NCI-H524 (cell line): ENCODE results near the gene NPHP4.

Experiments
- DNase-seq, 2 experiments: peaks; one replicate each; lab custom pipeline; 2025; lab: John Stamatoyannopoulos, UW

Gene NPHP4

DNA sequence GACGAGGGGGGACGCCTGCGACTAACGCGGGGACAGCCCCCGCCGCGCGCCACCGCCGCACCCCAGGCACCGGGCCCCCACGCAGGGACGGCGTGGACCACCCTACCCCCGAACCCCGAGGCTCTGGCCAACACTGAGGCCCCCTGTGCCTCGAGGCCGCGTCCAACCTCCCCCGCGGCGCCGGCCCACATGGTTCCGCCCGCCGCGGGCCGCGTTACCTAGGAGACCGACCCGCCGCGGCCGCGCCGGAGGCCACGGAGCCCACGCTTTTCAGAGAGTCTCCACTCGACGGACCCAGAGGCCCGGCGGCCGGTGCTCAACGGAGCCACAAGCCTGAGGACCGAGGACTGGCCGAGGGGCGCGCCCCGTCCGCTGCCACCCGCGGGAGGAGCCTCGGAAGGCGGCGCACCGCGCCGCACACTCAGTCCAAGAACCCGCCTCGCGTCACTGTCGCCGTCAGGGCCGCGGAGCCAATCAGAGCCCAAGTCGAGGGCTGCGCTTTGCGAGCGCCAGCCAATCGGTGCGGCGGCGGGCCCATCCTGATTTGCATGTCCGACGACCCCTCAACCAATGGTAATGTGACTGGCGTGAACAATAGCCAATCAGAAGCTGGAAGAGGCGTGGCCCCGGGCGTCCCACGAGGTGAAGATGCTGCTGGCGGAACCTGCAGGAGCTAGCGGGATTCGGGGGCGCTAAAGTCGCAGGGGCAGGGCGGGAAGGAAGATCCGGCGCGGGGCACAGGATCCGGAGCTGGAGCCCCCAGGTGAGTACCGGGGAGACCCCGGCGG, at the start of gene NPHP4:
Gene NPHP4 (minus strand): TSS at position 400 of the 788 bp plus-strand sequence. CDS start 6,136 bp downstream, outside the sequence.
- DNase-seq, result peak; percentile 98 to 99

DNA sequence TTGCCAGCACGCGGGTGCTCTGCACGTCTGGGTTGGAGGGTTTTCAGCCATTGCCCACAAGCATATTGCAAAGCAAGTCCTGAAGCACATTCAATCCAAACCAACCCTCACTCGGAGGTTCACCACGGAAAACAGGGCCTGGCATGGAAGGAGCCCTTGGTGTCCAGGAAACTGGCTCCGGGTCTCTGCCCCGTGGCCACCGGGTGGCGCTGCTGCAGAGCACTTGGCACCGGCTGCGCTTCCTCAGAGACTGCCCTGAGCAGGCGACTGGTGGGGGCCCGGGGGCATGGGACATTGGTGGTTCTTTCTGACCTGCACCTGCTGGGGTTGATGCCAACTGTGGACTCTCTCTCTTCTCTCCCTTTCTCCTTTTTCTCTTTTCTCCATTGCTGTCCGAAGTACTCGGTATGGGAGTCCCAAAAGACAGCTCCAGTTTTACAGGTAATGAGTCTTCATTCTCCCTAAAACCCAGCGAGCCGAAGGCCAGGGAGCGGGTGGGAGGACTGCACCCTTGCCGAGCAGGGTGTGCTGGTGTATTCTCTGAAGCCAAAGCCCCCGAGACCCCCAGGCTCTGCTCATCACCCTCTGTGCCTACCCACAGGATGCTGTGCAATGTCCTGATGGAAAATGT, 49.3 kb upstream of the NPHP4 start:
- DNase-seq, result peak in 1 of 2 experiments; percentile 23

- DNase-seq, result no peak
Measured at GRCh38 chr1:6040861-6041415, 48.7 kb upstream of the NPHP4 start.

- no peak for DNase-seq
Measured at GRCh38 chr1:6040444-6040843, 48.2 kb upstream of the NPHP4 start.

GRCh38 chr1:6039031-6039430, 46.8 kb upstream of the NPHP4 start:
- DNase-seq, result no peak

GRCh38 chr1:6038603-6039002, 46.4 kb upstream of the NPHP4 start:
- DNase-seq, result no peak

DNA sequence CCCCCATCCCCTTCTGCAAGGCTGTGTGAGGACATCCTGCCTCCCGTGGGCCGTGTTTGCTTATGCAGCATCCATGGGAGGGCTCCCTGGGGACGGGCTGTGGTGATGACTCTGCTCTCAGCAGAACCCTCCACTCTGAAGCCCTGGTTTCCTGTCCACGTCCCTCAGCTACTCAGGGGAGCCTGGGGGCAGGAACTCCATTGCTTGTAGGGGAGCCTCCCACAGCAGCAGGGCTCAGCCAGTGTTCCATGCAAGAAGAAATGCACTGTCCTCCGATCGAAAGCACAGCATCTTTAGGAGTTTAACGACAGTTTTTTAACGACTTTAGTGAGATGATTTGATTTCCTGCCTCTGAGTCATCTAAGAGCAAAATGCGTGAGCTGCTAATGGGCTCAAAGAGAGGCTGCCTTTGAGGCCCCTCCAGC, 45.1 kb upstream of the NPHP4 start:
- no peak for DNase-seq

DNA sequence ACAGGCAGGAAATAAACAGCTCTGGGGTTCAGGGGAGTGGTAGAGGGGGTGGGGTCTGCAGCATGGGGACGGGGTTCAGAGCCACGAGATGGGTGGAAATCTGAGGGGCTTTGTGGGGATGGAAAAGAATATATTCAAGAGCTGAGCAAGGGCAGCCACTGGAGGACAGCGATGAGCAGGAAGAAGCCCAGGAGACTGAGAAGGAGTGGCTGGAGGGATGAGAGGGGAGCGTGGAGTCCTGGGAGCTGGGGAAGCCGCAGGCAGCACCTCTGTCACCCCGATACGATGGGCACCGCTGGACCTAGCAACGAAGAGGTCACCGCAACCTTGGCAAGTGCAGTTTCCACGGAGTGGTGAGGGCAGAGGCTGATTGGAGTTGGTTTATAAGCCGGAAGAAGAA, 43.5 kb upstream of the NPHP4 start:
- DNase-seq, result peak in 1 of 2 experiments; percentile 5

DNA sequence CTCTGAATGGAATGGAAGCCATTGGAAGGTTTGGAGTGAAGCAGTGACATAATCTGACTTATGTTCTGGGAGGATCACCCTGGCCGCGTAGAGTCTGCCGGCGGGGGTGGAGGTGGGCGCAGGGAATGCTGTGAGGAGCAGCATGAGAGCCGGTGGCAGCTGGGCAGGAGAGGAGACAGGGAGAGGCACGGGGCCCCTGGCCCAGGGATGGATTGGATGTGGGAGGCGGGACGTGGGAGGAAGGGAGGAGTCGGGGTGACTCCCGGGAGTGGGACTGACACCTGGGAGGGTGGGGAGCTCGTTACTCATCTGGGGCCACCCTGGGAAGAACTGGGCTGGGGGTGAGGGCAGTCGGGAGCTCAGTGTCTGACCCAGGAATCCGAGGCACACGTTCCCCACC, 43.1 kb upstream of the NPHP4 start:
- peak in 1 of 2 experiments; percentile 14 for DNase-seq

GRCh38 chr1:6034750-6035096, 42.5 kb upstream of the NPHP4 start:
- no peak for DNase-seq

DNA sequence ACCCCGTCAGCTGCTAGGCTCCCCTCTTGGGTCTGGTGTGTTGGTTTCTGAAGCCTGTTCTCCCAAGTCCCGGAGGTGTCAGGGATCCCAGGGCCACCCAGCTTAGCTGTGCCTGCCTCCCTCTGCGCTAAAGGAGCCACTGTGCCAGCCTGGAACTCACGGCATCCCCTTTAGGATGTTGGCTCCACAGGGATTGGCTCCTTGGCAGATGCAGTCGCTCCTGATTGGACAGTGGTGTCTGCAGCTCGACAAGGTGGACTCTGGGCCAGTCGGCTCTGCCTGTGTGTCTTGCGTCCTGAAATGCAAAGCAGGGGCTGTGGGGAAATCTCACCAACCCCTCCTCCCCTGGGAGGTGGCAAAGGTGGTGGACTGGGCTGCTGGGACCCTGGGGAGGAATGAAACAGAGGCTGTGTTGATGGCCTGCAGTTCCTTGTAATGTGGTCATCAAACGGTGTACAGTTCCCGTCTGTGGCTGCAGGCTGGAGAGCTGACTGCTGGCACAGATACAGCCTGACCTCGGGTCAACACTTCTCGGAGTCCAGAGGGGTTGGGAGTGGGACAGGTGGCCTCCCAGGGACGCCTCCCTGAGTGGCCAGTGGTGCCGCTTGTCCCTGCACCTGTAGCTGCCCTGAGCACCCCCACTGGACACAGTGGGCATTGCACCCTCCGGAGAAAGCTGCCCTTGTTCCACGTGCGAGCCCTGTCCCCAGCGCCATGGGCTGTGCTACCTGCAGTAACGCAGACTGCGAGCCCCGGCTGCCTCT, 41.9 kb upstream of the NPHP4 start:
- peak; percentile 73 to 80 for DNase-seq

DNA sequence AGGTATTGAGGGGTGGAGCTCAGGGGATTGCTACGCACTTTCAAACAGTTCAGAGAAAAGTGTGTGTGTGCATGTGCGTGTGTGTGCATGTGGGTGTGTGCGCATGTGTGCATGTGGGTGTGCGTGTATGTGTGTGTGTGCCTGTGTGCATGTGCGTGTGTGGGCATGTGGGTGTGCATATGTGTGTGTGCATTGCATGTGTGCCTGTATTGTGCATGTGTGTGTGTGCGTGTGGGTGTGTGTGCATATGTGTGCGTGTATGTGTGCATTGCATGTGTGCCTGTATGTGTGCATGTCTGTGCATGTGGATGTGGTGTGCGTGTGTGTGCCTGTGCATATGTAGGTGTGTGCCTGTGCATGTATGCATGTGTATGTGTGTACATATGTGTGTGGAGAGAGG, 40.9 kb upstream of the NPHP4 start:
- no peak for DNase-seq

- no peak for DNase-seq
Measured at GRCh38 chr1:6030547-6031261, 38.5 kb upstream of the NPHP4 start.

DNA sequence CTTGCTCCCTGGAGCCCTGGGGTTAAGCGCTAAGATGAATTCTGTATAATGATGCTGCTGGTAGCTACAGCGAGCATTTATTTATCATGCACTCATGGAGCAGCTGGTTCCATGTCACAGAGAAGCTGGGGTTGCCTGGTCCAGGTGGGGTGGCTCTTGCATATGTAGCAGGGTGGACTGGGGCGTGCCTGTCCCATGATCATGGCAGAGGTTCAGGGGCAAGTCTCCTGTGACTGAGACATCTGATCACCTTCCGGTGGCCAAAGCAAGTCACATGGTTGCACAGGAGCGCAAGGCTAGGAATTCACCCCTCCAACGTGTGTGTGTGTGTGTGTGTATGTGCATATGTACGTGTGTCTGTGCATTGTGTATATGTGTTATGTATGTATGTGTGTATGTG, 37.9 kb upstream of the NPHP4 start:
- no peak for DNase-seq

DNA sequence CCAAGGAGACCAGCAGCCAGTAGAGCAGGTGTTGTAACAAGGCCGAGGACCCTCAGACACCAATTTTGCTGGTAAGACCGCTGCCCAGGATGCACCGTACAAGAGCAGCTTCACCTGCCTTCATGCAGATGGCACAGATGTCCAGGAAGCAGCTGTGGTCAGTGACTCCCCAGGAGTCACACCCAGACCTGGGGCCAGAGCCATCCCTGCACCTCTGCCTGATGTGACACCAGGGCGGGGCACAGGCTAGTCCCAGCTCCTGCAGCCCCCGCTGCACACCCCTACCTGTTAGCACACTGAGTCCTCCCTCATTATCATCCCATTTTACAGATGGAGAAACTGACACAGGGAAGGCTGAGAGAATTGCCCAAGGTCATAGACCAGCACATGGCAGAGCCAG, 37.1 kb upstream of the NPHP4 start:
- no peak for DNase-seq

DNA sequence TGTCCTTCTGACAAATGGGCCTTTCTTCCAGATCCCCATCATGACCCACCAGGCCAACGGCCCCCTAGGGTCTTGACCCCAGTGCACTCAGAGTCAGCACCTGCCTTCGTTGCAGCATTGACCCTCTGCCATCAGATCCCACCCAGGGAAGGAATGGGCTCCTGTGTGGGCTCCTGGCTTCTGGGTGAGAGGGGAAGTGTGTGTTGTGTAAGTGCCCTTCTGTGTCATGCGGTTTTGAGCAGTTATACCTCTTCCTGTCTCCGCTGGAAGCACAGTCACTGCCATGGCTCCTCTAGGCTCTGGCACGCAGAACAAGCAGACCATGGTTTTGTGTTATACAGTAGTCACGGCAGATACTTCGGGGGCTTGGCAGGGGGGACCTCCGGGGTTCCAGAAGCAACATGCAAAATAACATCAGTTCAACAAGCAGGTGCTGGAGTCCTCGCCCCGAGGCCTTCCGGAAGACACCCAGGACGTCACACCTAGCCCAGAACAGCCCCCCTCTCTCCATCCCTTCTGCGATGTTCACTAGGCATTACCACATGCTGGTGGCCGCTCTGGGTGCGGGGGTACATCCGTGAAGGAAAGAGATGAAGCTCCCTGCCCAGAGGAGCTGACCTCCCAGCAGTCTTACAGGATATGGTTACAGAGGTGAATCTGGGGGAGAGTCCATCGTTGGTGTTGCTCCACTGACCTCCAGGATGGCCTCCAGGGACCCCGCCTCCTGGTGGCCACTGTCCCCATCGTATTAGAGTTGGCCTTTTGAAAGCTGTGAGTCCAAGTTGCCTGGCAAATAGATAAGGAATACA, 36.0 kb upstream of the NPHP4 start:
- DNase-seq, result no peak

DNA sequence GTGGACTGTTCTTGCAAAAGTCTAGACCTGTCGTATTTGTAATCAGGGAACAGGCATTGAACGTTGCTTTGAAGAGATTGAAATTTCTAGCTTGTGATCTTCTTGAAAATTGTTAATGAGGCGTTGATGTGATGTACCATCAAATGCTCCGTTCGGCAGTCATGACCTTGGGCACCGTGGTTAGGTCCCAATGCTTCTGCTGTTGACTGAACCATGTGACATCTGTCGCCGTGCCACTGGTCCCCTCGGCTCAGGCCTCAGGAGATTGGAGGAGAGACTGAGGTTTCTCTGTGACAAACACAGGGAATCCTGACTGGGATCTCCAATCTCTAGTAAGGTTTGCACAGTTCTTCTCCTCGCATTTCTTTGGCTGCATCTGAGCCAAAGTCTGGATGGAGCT, 35.4 kb upstream of the NPHP4 start:
- no peak for DNase-seq

- DNase-seq, result peak; percentile 82 to 93
Measured at GRCh38 chr1:6026095-6026809, 34.0 kb upstream of the NPHP4 start.

DNA sequence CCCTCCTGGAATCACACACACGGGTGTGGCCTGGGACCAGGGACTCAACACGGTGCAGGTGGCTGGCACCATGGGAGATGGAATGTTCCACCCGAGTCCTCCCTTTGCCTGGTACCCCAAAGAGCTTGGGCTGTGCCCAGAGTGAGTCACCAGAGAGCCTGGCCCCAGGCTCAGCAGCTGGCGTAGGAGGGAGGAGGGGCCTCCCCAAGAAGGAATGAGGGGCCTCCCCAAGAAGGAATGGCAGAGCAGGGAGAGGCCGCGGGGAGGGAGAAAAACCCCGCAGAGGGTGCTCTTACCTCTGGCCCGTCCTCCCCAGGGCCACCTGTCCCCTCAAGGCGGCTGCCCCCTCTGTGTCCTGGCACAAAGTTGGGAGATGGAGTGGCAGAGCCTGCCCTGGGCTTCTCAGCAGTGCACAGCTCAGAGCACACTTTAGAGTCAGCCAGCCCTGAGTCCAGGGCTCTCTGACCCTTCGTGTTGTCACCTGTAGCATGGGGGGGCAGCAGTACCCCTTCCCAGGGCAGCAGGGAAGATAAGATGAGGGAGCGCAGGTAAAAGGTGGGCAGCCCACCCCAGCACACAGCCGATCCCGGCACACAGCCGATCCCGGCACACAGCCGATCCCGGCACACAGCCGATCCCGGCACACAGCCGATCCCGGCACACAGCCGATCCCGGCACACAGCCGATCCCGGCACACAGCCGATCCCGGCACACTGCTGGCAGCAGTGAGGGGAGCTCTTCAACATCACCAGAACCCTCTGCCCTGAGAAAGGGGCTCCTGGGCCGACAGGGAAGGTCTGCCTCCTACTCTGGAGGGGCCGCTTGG, 33.3 kb upstream of the NPHP4 start:
- peak in 1 of 2 experiments; percentile 28 for DNase-seq
